H1 (cell line): ENCODE data around the gene DUSP18. TPM values are rescaled to one million over a fixed set of nuclear protein-coding genes. Genes with fewer than 3 reads are reported as not detected.

ENCODE experiments used
- CTCF ChIA-PET: fragments of 300-600 bp; sonication (Branson Sonifier 250); formaldehyde crosslinking; loops from one replicate; lab custom pipeline; 2021; ENCODE audit not compliant: partially characterized antibody; lab: Charles Lee
- POLR2A ChIA-PET: fragments of 300-600 bp; sonication (Branson Sonifier 250); formaldehyde crosslinking; loops from one replicate; lab custom pipeline; 2021; ENCODE audit warnings: inconsistent platforms; ENCODE audit not compliant: partially characterized antibody; lab: Charles Lee
- DNase-seq, 2 experiments: peaks; one replicate each; pipeline versions ENCODE4 v3.0.0 to v3.0.0-alpha.2; 2010 to 2022; ENCODE audit warnings: low spot score in 2 of 2, low read depth in 1 of 2, mixed read lengths in 1 of 2
- FAIRE-seq: peaks from 2 replicates; lab custom pipeline; 2011; peaks lifted over from hg19 to GRCh38; lab: Jason Lieb, UNC
- H2AFZ ChIP-seq: 2 replicates; pipeline ENCODE4 v1.8.1; 2012; ENCODE audit warnings: low read length, inconsistent platforms
- H2AK5ac ChIP-seq: 2 replicates; pipeline ENCODE4 v1.6.1; 2013; ENCODE audit warnings: low read depth, low read length
- H2BK120ac ChIP-seq: replicated peaks from 2 replicates; pipeline ENCODE3; 2013; ENCODE audit warnings: low read depth, low read length, inconsistent platforms
- H2BK12ac ChIP-seq: 2 replicates; pipeline ENCODE4 v1.6.1; 2013; ENCODE audit warnings: low read depth, low read length
- H2BK15ac ChIP-seq: 2 replicates; pipeline ENCODE4 v1.6.1; 2013; ENCODE audit warnings: low read length
- H2BK20ac ChIP-seq: 2 replicates; pipeline ENCODE4 v1.6.1; 2013; ENCODE audit warnings: low read length
- H2BK5ac ChIP-seq: 2 replicates; pipeline ENCODE4 v1.6.1; 2013; ENCODE audit warnings: low read depth, low read length
- H3K14ac ChIP-seq: 2 replicates; pipeline ENCODE4 v1.6.1; 2013; ENCODE audit warnings: inconsistent platforms; ENCODE audit not compliant: insufficient read length
- H3K18ac ChIP-seq: 2 replicates; pipeline ENCODE4 v1.6.1; 2013; ENCODE audit warnings: low read length; ENCODE audit errors: extremely low read depth
- H3K23ac ChIP-seq: 2 replicates; pipeline ENCODE4 v1.6.1; 2013; ENCODE audit warnings: inconsistent platforms; ENCODE audit not compliant: insufficient read length
- H3K23me2 ChIP-seq: 2 replicates; pipeline ENCODE4 v1.6.1; 2013; ENCODE audit warnings: low read depth, low read length
- H3K27ac ChIP-seq: 2 replicates; pipeline ENCODE4 v1.6.1; 2011; ENCODE audit warnings: low read depth, low read length, inconsistent platforms
- H3K27me3 ChIP-seq, 4 experiments: replicated peaks in 1 of 4; 1 replicate in 1 of 4; 2 replicates in 3 of 4; pipeline versions ENCODE4 v1.6.1 to v1.8.1; 2011 to 2013; ENCODE audit warnings: low read length in 3 of 4, mild to moderate bottlenecking in 3 of 4, inconsistent platforms in 2 of 4, mixed read lengths in 2 of 4, moderate library complexity in 1 of 4; ENCODE audit not compliant: control insufficient read depth in 3 of 4, insufficient read depth in 3 of 4; ENCODE audit errors: extremely low read depth in 1 of 4
- H3K36me3 ChIP-seq, 4 experiments: 2 replicates each; pipeline versions ENCODE4 v1.6.1 to v1.8.1; 2011 to 2013; ENCODE audit warnings: mild to moderate bottlenecking in 4 of 4, low read length in 3 of 4, moderate library complexity in 2 of 4, control low read depth in 1 of 4, inconsistent platforms in 1 of 4; ENCODE audit not compliant: insufficient read depth in 4 of 4, control insufficient read depth in 2 of 4
- H3K4ac ChIP-seq: replicated peaks from 2 replicates; pipeline ENCODE3; 2013; ENCODE audit warnings: low read length, low read depth, mixed read lengths, inconsistent platforms; ENCODE audit not compliant: insufficient read length
- H3K4me1 ChIP-seq, 4 experiments: replicated peaks in 1 of 4; 1 replicate in 1 of 4; 2 replicates in 3 of 4; pipeline versions ENCODE4 v1.6.1 to v1.8.1; 2011 to 2013; ENCODE audit warnings: low read length in 3 of 4, inconsistent platforms in 2 of 4, mixed read lengths in 1 of 4; ENCODE audit not compliant: insufficient read depth in 4 of 4, control insufficient read depth in 3 of 4
- H3K4me2 ChIP-seq, 2 experiments: 2 replicates each; pipeline versions ENCODE4 v1.6.1 to v1.8.1; 2011 to 2013; ENCODE audit warnings: low read depth in 2 of 2, low read length in 2 of 2, control low read depth in 1 of 2, inconsistent platforms in 1 of 2, mild to moderate bottlenecking in 1 of 2; ENCODE audit not compliant: insufficient read depth in 1 of 2
- H3K4me3 ChIP-seq, 4 experiments: fragments of 200-600, 300-600 bp in 1 of 4; sonication (generic), shearing (Covaris generic), sonication (Bioruptor Twin) in 1 of 4; 2 replicates each; pipeline versions ENCODE4 v1.5.1 to v1.8.1; 2011 to 2016; ENCODE audit warnings: low read length in 4 of 4, low read depth in 3 of 4, control low read depth in 2 of 4, inconsistent platforms in 2 of 4, mild to moderate bottlenecking in 2 of 4, mixed read lengths in 1 of 4, moderate library complexity in 1 of 4; ENCODE audit not compliant: insufficient read depth in 2 of 4; ENCODE audit errors: extremely low read depth in 1 of 4
- H3K56ac ChIP-seq: replicated peaks from 2 replicates; pipeline ENCODE3; 2013; ENCODE audit warnings: low read depth, mild to moderate bottlenecking, mixed read lengths, low read length, inconsistent platforms; ENCODE audit not compliant: insufficient read length
- H3K79me1 ChIP-seq: 2 replicates; pipeline ENCODE4 v1.6.1; 2013; ENCODE audit warnings: low read depth, low read length, control low read depth
- H3K79me2 ChIP-seq, 2 experiments: 2 replicates each; pipeline versions ENCODE4 v1.6.1 to v1.8.1; 2012 to 2013; ENCODE audit warnings: low read length in 2 of 2, mild to moderate bottlenecking in 2 of 2, inconsistent platforms in 1 of 2; ENCODE audit not compliant: insufficient read depth in 2 of 2, control insufficient read depth in 1 of 2
- H3K9ac ChIP-seq, 4 experiments: replicated peaks in 1 of 4; 1 replicate in 1 of 4; 2 replicates in 3 of 4; pipeline versions ENCODE4 v1.6.1 to v1.8.1; 2011 to 2013; ENCODE audit warnings: low read depth in 3 of 4, low read length in 3 of 4, control low read depth in 2 of 4, mild to moderate bottlenecking in 2 of 4, moderate library complexity in 2 of 4, inconsistent platforms in 1 of 4; ENCODE audit errors: extremely low read depth in 1 of 4
- H3K9me3 ChIP-seq, 2 experiments: 2 replicates each; pipeline versions ENCODE4 v1.6.1 to v1.8.1; 2012 to 2013; ENCODE audit warnings: mild to moderate bottlenecking in 2 of 2, moderate library complexity in 2 of 2, control low read depth in 1 of 2, inconsistent platforms in 1 of 2, low read depth in 1 of 2, low read length in 1 of 2, mixed read lengths in 1 of 2; ENCODE audit not compliant: insufficient read depth in 2 of 2
- H4K20me1 ChIP-seq, 2 experiments: replicated peaks in 1 of 2; 2 replicates each; pipeline versions ENCODE3 to v1.8.1; 2011 to 2013; ENCODE audit warnings: inconsistent platforms in 2 of 2, low read length in 2 of 2, mild to moderate bottlenecking in 1 of 2; ENCODE audit not compliant: insufficient read depth in 2 of 2, control insufficient read depth in 1 of 2
- H4K5ac ChIP-seq: 2 replicates; pipeline ENCODE4 v1.6.1; 2013; ENCODE audit warnings: low read length, low read depth, mixed read lengths, inconsistent platforms; ENCODE audit not compliant: insufficient read length
- H4K8ac ChIP-seq: 2 replicates; pipeline ENCODE4 v1.8.0; 2013; ENCODE audit warnings: mild to moderate bottlenecking, moderate library complexity, low read length, inconsistent platforms; ENCODE audit not compliant: insufficient read depth; ENCODE audit errors: extremely low read depth
- H4K91ac ChIP-seq: replicated peaks from 2 replicates; pipeline ENCODE3; 2013; ENCODE audit warnings: low read length, mixed read lengths, inconsistent platforms; ENCODE audit not compliant: insufficient read length
- BCL11A ChIP-seq, 2 experiments: IDR thresholded peaks; one replicate each; pipeline ENCODE4 v1.6.1; 2011; ENCODE audit warnings: low read depth in 2 of 2, low read length in 2 of 2, mild to moderate bottlenecking in 2 of 2
- CBX5 ChIP-seq: fragments of 300-800, 300-1000 bp; sonication (generic); IDR thresholded peaks from 2 replicates; pipeline ENCODE4 v1.7.1; 2016; ENCODE audit warnings: antibody characterized with exemption, low read length, low read depth
- CTBP2 ChIP-seq: IDR thresholded peaks from 2 replicates; pipeline ENCODE4 v1.7.0; 2011; ENCODE audit warnings: borderline replicate concordance, mild to moderate bottlenecking, moderate library complexity, mixed read lengths, low read length; ENCODE audit not compliant: insufficient read depth, insufficient read length
- CTCF ChIP-seq, 3 experiments: IDR thresholded peaks; 1 replicate in 2 of 3; 2 replicates in 1 of 3; pipeline versions ENCODE4 v1.5.1 to v1.6.1; 2011; ENCODE audit warnings: low read length in 3 of 3, mild to moderate bottlenecking in 3 of 3, inconsistent platforms in 2 of 3, low read depth in 1 of 3, moderate library complexity in 1 of 3; ENCODE audit not compliant: insufficient read depth in 1 of 3; ENCODE audit errors: control extremely low read depth in 1 of 3
- E2F6 ChIP-seq: IDR thresholded peaks from 2 replicates; pipeline ENCODE4 v1.6.1; 2012; ENCODE audit warnings: inconsistent platforms
- GABPA ChIP-seq: IDR thresholded peaks from 2 replicates; pipeline ENCODE4 v1.6.1; 2011; ENCODE audit warnings: mild to moderate bottlenecking, low read length, moderate library complexity, borderline replicate concordance; ENCODE audit not compliant: insufficient read depth
- KDM5A ChIP-seq: fragments of 200-600 bp; IDR thresholded peaks from 2 replicates; pipeline ENCODE4 v1.7.1; 2012; ENCODE audit warnings: mild to moderate bottlenecking, low read length, inconsistent platforms, mixed read lengths
- MAX ChIP-seq: IDR thresholded peaks from 2 replicates; pipeline ENCODE4 v1.6.1; 2012; ENCODE audit warnings: inconsistent platforms
- RBBP5 ChIP-seq: IDR thresholded peaks from 2 replicates; pipeline ENCODE4 v1.7.1; 2012; ENCODE audit warnings: low read depth, mild to moderate bottlenecking, inconsistent platforms, low read length, moderate library complexity, borderline replicate concordance
- WGBS, 2 experiments: shearing (Covaris generic) in 1 of 2; methylation state at CpG; one replicate each; pipeline versions ENCODE4 v1.1.6 to v1.1.7; 2013 to 2015; ENCODE audit warnings: low lambda C conversion rate in 2 of 2, mixed read lengths in 2 of 2, inconsistent platforms in 1 of 2, low coverage in 1 of 2, missing lambda C conversion rate in 1 of 2; ENCODE audit not compliant: insufficient replicate concordance in 2 of 2, insufficient coverage in 1 of 2, insufficient read length in 1 of 2; ENCODE audit errors: extremely low coverage in 1 of 2, missing lambda C conversion rate in 1 of 2; 5-methylcytosine and 5-hydroxymethylcytosine counted together
- polyA plus RNA-seq, 7 experiments: library from polyadenylated mRNA; depleted of rRNA in 3 of 7; stranded (reverse) in 5 of 7; unstranded in 2 of 7; fragments of >200 nt in 5 of 7; fragments of 200-250 nt in 2 of 7; gene quantifications; 1 replicate in 5 of 7; 2 replicates in 1 of 7; 4 replicates in 1 of 7; pipeline versions ENCODE4 v1.2.1 to v1.2.3, GENCODE V29; 2011 to 2013; ENCODE audit warnings: missing spikeins in 2 of 7, mixed read lengths in 2 of 7
- total RNA-seq: library from RNA; stranded (reverse); fragmentation: NEBNext Ultra II Directional; extraction: Animal tissue kit (Norgen Biotek cat#: 25700); gene quantifications from 2 replicates; pipeline ENCODE4 v1.2.1, GENCODE V29; 2021

The DUSP18 gene
- total and polyA plus RNA-seq, 2 of the 8 experiments (the other 6 are each of a cell fraction or from before 2014, with no cell fraction given): 2.6 to 7.3 TPM

- Histone ChIP-seq H3K36me3 (no peaks in the 10 kb centered on the region), H2BK120ac (peak overlapping the region; percentile 88), H3K27me3 (no peaks in the 10 kb centered on the region), H3K23me2 (no peaks in the 10 kb centered on the region), H3K27ac (no peak overlapping the region), H3K4ac (peak overlapping the region; percentile 29), H3K14ac (no peak overlapping the region), H2AK5ac (no peak overlapping the region), H4K91ac (peak overlapping the region; percentile 83), H3K23ac (no peak overlapping the region), H2BK5ac (no peak overlapping the region), H3K4me2 (no peak overlapping the region), H3K4me3 (no peak overlapping the region), H3K9ac (no peak overlapping the region), H3K18ac (no peak overlapping the region; the same call in 1 of the 2 replicates), H4K5ac (no peak overlapping the region), H2AFZ (no peak overlapping the region), H3K56ac (no peak overlapping the region), H3K79me2 (no peaks in the 10 kb centered on the region), H2BK12ac (peak overlapping the region; percentile 93; the same call in 1 of the 2 replicates), H2BK20ac (peak overlapping the region; percentile 100; the same call in 1 of the 2 replicates), H4K20me1 (no peaks in the 10 kb centered on the region), H3K79me1 (no peaks in the 10 kb centered on the region), H4K8ac (peak overlapping the region; percentile 29; the same call in 1 of the 2 replicates), H3K4me1 (peaks cover 3 to 10% (median 5%) of the 10 kb centered on the region in 4 experiments; a peak in 6 of 7 replicates), H2BK15ac (no peak overlapping the region; the same call in 1 of the 2 replicates), H3K9me3 (no peaks in the 10 kb centered on the region; a peak in 1 of 4 replicates)
- DNase-seq (no peak), FAIRE-seq (no peak)
- WGBS, 2 experiments: 93% methylated on average over 14 of the region's 14 CpGs; no CpG with 5 or more reads in 1 of the 2 experiments
- CTCF ChIA-PET: interaction anchor here (1.3 to 1.4 kb wide), 2 partner anchors 13 to 101 kb away, joined by 3 to 5 read pairs; partner anchors contain the start of gene DUSP18
- POLR2A ChIA-PET: interaction anchor here (1.7 kb wide), 1 partner anchor 19 kb away, joined by 7 read pairs; the partner anchor contains the start of gene SLC35E4
- no peak for TF ChIP-seq MAX
- no peak for TF ChIP-seq RBBP5
- no peak for TF ChIP-seq CTBP2
- TF ChIP-seq CTCF (IDR thresholded peaks at IDR 0.05; ENCODE audit: control extremely low read depth in 1 of 3, insufficient read depth in 1 of 3, low read depth in 1 of 3, low read length in 3 of 3): no peak
- no peak for TF ChIP-seq BCL11A (IDR thresholded peaks at IDR 0.05; ENCODE audit: low read depth in 2 of 2, low read length in 2 of 2)
- no peak for TF ChIP-seq E2F6
- no peak for TF ChIP-seq CBX5
- TF ChIP-seq GABPA: no peak
- no peak for TF ChIP-seq KDM5A
Observed at GRCh38 chr22:30654361-30654760, 13.3 kb downstream of the DUSP18 start.
